ENCODE data around the gene MAP3K6. TPM values are rescaled to one million over a fixed set of nuclear protein-coding genes. Genes with fewer than 3 reads are reported as not detected.
A peak's percentile ranks its signal among the peaks of the same experiment; 100 is the strongest.

The MAP3K6 gene, protein sequence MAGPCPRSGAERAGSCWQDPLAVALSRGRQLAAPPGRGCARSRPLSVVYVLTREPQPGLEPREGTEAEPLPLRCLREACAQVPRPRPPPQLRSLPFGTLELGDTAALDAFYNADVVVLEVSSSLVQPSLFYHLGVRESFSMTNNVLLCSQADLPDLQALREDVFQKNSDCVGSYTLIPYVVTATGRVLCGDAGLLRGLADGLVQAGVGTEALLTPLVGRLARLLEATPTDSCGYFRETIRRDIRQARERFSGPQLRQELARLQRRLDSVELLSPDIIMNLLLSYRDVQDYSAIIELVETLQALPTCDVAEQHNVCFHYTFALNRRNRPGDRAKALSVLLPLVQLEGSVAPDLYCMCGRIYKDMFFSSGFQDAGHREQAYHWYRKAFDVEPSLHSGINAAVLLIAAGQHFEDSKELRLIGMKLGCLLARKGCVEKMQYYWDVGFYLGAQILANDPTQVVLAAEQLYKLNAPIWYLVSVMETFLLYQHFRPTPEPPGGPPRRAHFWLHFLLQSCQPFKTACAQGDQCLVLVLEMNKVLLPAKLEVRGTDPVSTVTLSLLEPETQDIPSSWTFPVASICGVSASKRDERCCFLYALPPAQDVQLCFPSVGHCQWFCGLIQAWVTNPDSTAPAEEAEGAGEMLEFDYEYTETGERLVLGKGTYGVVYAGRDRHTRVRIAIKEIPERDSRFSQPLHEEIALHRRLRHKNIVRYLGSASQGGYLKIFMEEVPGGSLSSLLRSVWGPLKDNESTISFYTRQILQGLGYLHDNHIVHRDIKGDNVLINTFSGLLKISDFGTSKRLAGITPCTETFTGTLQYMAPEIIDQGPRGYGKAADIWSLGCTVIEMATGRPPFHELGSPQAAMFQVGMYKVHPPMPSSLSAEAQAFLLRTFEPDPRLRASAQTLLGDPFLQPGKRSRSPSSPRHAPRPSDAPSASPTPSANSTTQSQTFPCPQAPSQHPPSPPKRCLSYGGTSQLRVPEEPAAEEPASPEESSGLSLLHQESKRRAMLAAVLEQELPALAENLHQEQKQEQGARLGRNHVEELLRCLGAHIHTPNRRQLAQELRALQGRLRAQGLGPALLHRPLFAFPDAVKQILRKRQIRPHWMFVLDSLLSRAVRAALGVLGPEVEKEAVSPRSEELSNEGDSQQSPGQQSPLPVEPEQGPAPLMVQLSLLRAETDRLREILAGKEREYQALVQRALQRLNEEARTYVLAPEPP (N-terminal part only)
- 10 to 100 TPM; 13.5 to 35.5 (median 24.4) TPM for total RNA-seq

DNA sequence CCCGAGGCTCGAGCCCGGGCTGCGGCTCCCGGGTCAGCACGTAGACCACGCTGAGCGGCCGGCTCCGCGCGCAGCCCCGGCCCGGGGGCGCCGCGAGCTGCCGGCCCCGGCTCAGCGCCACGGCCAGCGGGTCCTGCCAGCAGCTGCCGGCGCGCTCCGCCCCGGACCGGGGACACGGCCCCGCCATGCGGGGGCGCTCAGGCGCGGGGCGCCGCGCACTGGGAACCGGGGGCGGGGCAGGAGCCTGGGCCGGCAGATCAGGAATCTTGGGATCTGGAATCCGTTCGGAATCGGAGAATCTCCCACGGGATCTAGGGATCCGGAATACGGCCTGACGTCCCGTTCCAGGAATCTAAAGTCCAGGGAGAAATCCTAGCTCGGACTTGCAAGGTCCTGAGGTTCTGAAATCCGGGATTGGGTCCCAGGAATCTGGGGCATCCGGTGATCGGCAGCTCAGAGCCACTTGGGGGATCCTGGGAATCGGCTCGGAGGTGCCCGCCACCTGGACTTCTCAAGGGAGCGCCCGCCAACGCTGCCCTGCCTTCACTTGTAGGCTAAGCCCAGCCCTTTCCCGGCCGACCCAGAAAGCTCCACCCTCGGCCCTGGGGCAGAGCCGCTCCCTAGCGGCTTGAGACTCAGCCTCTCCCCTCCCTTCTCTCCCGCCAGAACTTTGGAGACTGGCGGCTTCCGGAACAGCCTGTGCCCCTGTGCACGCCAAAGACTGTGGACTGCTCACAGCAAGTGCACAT, at the start of gene MAP3K6:
TSS of gene MAP3K6 (minus strand) at position 551 of the 749 bp plus-strand sequence. CDS start at position 187, 364 bp downstream.
- intact Hi-C loops (cut with DNase I; ENCODE audit: low total_unique reads) (no loop called here), in situ Hi-C loops (cut with MboI; ENCODE audit: low pct_ligation_motif_present in 1 of 4, low pct_unique_long_range_greater_than_20kb in 1 of 4, low sequenced_read_pairs in 3 of 4) (no loop called here)
- peak; percentile 90 for DNase-seq
- TF ChIP-seq POLR2AphosphoS5 (IDR thresholded peaks at IDR 0.05) (peak; percentile 70 to 86 (median 86)), EP300 (IDR thresholded peaks at IDR 0.05; ENCODE audit: low read depth) (no peak), POLR2A (IDR thresholded peaks at IDR 0.05) (peak; percentile 86)
- TF ChIP-seq, protein P1, sequence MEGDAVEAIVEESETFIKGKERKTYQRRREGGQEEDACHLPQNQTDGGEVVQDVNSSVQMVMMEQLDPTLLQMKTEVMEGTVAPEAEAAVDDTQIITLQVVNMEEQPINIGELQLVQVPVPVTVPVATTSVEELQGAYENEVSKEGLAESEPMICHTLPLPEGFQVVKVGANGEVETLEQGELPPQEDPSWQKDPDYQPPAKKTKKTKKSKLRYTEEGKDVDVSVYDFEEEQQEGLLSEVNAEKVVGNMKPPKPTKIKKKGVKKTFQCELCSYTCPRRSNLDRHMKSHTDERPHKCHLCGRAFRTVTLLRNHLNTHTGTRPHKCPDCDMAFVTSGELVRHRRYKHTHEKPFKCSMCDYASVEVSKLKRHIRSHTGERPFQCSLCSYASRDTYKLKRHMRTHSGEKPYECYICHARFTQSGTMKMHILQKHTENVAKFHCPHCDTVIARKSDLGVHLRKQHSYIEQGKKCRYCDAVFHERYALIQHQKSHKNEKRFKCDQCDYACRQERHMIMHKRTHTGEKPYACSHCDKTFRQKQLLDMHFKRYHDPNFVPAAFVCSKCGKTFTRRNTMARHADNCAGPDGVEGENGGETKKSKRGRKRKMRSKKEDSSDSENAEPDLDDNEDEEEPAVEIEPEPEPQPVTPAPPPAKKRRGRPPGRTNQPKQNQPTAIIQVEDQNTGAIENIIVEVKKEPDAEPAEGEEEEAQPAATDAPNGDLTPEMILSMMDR (IDR thresholded peaks at IDR 0.05), result peak in 4 of 5 experiments; percentile 12 to 30 (median 24)
- Histone ChIP-seq H3K36me3 (no peaks in the 10 kb centered on the region), H3K27me3 (no peaks in the 10 kb centered on the region), H3K4me1 (peaks cover 15 to 34% (median 18%) of the 10 kb centered on the region in 4 donors), H3K9me3 (no peaks in the 10 kb centered on the region), H3K4me3 (peak within 1 kb of the TSS; percentile 64 to 84 (median 75)), H3K27ac (peak within 1 kb of the TSS; percentile 94 to 99 (median 98))
- 4% methylated on average over 21 of the region's 67 CpGs; no CpG with 5 or more reads in 1 of the 2 donors for WGBS, 2 donors (ENCODE audit: low coverage in 1 of 2)

DNA sequence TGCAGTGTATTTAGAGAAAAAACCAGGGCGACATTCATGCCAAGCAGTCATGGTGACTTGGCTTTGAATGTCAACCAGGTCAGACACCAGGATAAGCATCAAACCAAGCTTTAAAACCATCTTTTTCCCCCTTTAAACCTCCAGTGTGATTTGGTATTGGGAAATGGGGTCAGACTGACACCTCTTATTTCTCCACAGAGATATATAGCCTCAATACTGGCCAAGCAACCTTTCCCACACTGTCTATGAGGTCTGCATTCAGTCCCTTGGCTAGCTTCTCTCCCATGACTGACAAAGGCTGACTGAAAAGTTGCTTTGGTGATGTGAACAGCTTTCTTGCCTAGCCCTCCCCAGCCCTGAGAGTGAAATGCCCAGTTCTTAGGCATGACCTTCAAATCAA, 47.3 kb upstream of the MAP3K6 start:
- TF ChIP-seq POLR2A (IDR thresholded peaks at IDR 0.05) (no peak), EP300 (IDR thresholded peaks at IDR 0.05; ENCODE audit: low read depth) (no peak), POLR2AphosphoS5 (IDR thresholded peaks at IDR 0.05) (no peak)
- TF ChIP-seq, protein P1 (IDR thresholded peaks at IDR 0.05), result no peak
- Histone ChIP-seq H3K9me3 (no peaks in the 10 kb centered on the region), H3K4me1 (peaks cover 17 to 30% (median 25%) of the 10 kb centered on the region in 4 donors), H3K27me3 (no peaks in the 10 kb centered on the region), H3K4me3 (no peak overlapping the region), H3K27ac (no peak overlapping the region), H3K36me3 (peaks cover 0 to 72% (median 31%) of the 10 kb centered on the region in 4 donors)
- intact Hi-C loops (cut with DNase I; ENCODE audit: low total_unique reads), result no loop called here
- DNase-seq, result no peak
- WGBS, 2 donors (ENCODE audit: low coverage in 1 of 2), result 96% methylated on average over 1 of the region's 1 CpG; no CpG with 5 or more reads in 1 of the 2 donors
- in situ Hi-C loops (cut with MboI; ENCODE audit: low pct_ligation_motif_present in 1 of 4, low pct_unique_long_range_greater_than_20kb in 1 of 4, low sequenced_read_pairs in 3 of 4), result loop anchor here in 2 of 4 donors (10.0 kb wide), 1 partner anchor 191 kb away; the partner anchor contains the start of gene AHDC1 (in 2 of the 2)

DNA sequence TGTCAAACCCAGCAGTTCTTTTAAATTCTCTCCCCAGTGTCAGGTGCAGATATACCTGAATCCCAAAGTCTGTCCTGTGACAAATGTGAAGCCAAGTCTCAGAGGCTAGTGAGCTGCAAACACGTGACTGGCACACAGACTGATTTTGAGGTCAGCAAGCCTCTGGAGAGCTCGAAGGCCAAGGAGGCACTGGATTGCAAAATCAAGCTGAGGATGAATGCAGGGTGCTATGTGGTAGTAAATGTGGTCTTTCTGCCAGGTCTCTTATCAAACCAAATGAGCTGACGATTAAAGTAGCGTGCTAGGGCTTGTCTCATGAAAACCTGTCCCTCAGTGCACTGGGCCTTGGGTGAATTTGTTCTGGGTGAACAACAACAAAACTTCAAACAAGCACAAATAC, 46.2 kb upstream of the MAP3K6 start:
- Histone ChIP-seq H3K36me3 (peaks cover 0 to 71% (median 34%) of the 10 kb centered on the region in 4 donors), H3K4me3 (no peak overlapping the region), H3K27me3 (no peaks in the 10 kb centered on the region), H3K4me1 (peaks cover 8 to 19% (median 18%) of the 10 kb centered on the region in 4 donors), H3K9me3 (no peaks in the 10 kb centered on the region), H3K27ac (no peak overlapping the region)
- no peak for DNase-seq
- TF ChIP-seq, protein P1 (IDR thresholded peaks at IDR 0.05), result no peak
- TF ChIP-seq EP300 (IDR thresholded peaks at IDR 0.05; ENCODE audit: low read depth) (no peak), POLR2A (IDR thresholded peaks at IDR 0.05) (no peak), POLR2AphosphoS5 (IDR thresholded peaks at IDR 0.05) (no peak)
- in situ Hi-C loops (cut with MboI; ENCODE audit: low pct_ligation_motif_present in 1 of 4, low pct_unique_long_range_greater_than_20kb in 1 of 4, low sequenced_read_pairs in 3 of 4), result loop anchor here in 2 of 4 donors (10.0 kb wide), 1 partner anchor 192 kb away; the partner anchor contains the start of gene AHDC1 (in 2 of the 2)
- 98% methylated on average over 4 of the region's 4 CpGs; no CpG with 5 or more reads in 1 of the 2 donors for WGBS, 2 donors (ENCODE audit: low coverage in 1 of 2)
- intact Hi-C loops (cut with DNase I; ENCODE audit: low total_unique reads), result no loop called here

Data from transverse colon (tissue), 4 donors.